Measurements from ENCODE around the gene PCDHGC3. TPM values are rescaled to one million over a fixed set of nuclear protein-coding genes. Genes with fewer than 3 reads are reported as not detected.
A peak's percentile ranks its signal among the peaks of the same experiment; 100 is the strongest.

PCDHGC3 gene
- total and polyA plus RNA-seq, 2 of the 4 experiments (the other 2 are of a cell fraction): 21.1 to 72.1 TPM

DNA sequence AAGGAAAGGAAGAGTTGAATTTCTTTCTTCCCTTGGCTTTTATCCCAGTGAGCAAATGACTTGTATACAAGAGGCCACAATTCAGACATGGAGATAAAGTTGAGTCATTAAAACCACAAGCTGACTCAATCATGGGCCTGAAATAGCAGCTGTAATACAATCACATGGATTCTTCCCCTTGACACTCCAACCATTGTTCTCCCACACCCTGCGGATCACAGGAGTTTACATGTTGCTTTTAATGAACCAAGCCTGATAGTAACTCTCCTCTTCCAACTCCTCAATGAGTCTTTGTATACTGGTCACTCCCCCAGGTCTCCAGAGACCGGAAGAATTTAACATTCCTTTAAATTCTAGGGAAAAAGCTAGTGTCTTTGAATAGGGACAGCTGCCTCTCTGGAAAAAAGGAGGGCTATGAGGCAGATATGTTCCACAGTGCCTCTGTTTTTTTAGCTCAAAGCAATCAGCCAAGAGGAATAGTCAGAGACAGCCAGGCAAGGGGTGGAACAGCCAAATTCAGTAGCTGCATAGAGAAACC, 45.5 kb downstream of the PCDHGC3 start (continued):
- no peak for TF ChIP-seq USF2 (IDR thresholded peaks at IDR 0.05; ENCODE audit: low read depth, low read length)
- TF ChIP-seq POLR2A (IDR thresholded peaks at IDR 0.05; ENCODE audit: low read depth, low read length): no peak

DNA sequence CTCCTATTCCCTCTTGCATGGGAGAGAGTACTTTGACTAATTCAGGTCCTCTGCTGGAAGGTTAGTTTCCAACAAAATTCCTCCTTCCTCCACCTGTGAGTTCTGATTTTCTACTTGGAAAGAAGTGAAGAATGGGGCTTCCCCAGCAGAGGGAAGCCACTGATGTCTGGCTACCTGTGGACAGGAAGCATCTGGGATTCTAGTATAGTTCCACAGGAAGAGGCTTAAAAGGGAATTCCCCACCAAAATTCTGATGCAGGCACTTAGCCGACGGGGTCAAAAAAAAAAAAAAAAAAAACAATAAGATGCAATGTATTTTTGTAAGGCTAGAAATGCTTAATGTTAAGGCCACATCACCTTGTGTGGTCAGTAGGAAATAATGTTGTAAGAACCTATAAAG, 46.5 kb downstream of the PCDHGC3 start:
- POLR2A ChIA-PET (ENCODE audit: unreplicated experiment): no interaction called here
- H4K8ac ChIP-seq (ENCODE audit: low read depth in 2 of 2, low read length in 2 of 2): no peak overlapping the region
- no peak overlapping the region; the same call in 1 of the 2 replicates for H2BK120ac ChIP-seq (ENCODE audit: low read depth, low read length)
- no TSS peak for BruUV-seq (replicated peaks)
- CTCF ChIA-PET: interaction anchor here (1.3 to 3.8 kb wide), 3 partner anchors 35 to 101 kb away, joined by 3 to 19 read pairs (median 6); partner anchors contain the start of gene PCDHGA11
- peaks cover 6 to 37% of the 10 kb centered on the region in 2 experiments; a peak in 3 of 4 replicates for H3K79me1 ChIP-seq (ENCODE audit: low read depth in 1 of 2, low read length in 2 of 2)
- no peak overlapping the region for H2AFZ ChIP-seq (replicated peaks; ENCODE audit: low read length, poor library complexity)
- no peak overlapping the region for H2AK9ac ChIP-seq (replicated peaks; ENCODE audit: low read depth, low read length, poor library complexity)
- no peak overlapping the region for H3K9ac ChIP-seq (ENCODE audit: low read depth, low read length)
- DNase-seq: no peak
- intact Hi-C loops (cut with micrococcal nuclease): no loop called here
- no peaks in the 10 kb centered on the region for H3K9me3 ChIP-seq (ENCODE audit: control insufficient read depth, insufficient read depth, low read length)
- no peak overlapping the region for H3K14ac ChIP-seq (replicated peaks; ENCODE audit: low read depth, low read length)
- no peak overlapping the region for H3K4me3 ChIP-seq (ENCODE audit: insufficient read depth, low read depth, low read length)
- dilution Hi-C loops (cut with HindIII; ENCODE audit: low sequenced_read_pairs, unreplicated experiment): no loop called here
- H3K9me1 ChIP-seq (ENCODE audit: insufficient read depth, low read length): peaks cover 19% of the 10 kb centered on the region
- in situ Hi-C loops (cut with MboI; ENCODE audit: low sequenced_read_pairs): loop anchor here (5.0 kb wide), 1 partner anchor 45 kb away; the partner anchor contains the start of gene PCDHGC3
- H3K27ac ChIP-seq (ENCODE audit: insufficient read depth, low read length): no peak overlapping the region
- H3K18ac ChIP-seq (ENCODE audit: low read depth, low read length): no peak overlapping the region
- H3K56ac ChIP-seq (ENCODE audit: extremely low read depth, insufficient read depth, low read length): no peak overlapping the region
- no peak overlapping the region for H2BK5ac ChIP-seq (ENCODE audit: low read depth, low read length, poor library complexity, severe bottlenecking)
- no peaks in the 10 kb centered on the region for H3K27me3 ChIP-seq (ENCODE audit: control insufficient read depth, insufficient read depth, low read length)
- ATAC-seq (ENCODE audit: low read depth): no peak
- WGBS, 2 experiments (ENCODE audit: extremely low coverage in 2 of 2, insufficient read length in 1 of 2): no CpG with 5 or more reads among the region's 2 CpGs
- no peak overlapping the region for H3K23ac ChIP-seq (ENCODE audit: low read depth, low read length)
- no peak overlapping the region; the same call in 1 of the 2 replicates for H2AK5ac ChIP-seq (ENCODE audit: low read depth, low read length)
- no peak overlapping the region for H4K5ac ChIP-seq (ENCODE audit: low read depth, low read length)
- H2BK15ac ChIP-seq (ENCODE audit: low read depth, low read length): peak overlapping the region; percentile 39; the same call in 1 of the 3 replicates
- H3K4me1 ChIP-seq (ENCODE audit: control insufficient read depth, insufficient read depth, low read length): peaks cover 37% of the 10 kb centered on the region
- peak overlapping the region; percentile 2; the same call in 1 of the 2 replicates for H2BK20ac ChIP-seq (ENCODE audit: low read depth, low read length)
- TF ChIP-seq USF2 (IDR thresholded peaks at IDR 0.05; ENCODE audit: low read depth, low read length): no peak
- TF ChIP-seq RAD21 (IDR thresholded peaks at IDR 0.05; ENCODE audit: low read length): no peak
- TF ChIP-seq FOS (IDR thresholded peaks at IDR 0.05; ENCODE audit: low read depth, low read length): no peak
- no peak for TF ChIP-seq CTCF (conservative IDR thresholded peaks at IDR 0.05; ENCODE audit: low read depth, low read length)
- no peak overlapping the region for H4K91ac ChIP-seq (ENCODE audit: insufficient read depth, low read depth, low read length)
- H3K4me2 ChIP-seq (ENCODE audit: low read depth, low read length): no peak overlapping the region
- H3K4ac ChIP-seq (ENCODE audit: low read depth, low read length): peak overlapping the region; percentile 42; the same call in 1 of the 2 replicates
- H4K20me1 ChIP-seq (ENCODE audit: insufficient read depth, low read length): no peaks in the 10 kb centered on the region
- H3K36me3 ChIP-seq (ENCODE audit: control insufficient read depth, insufficient read depth, low read length): no peaks in the 10 kb centered on the region; the same call in 1 of the 2 replicates

All from IMR-90 (cell line).